ENCODE results near the gene HENMT1. TPM values are rescaled to one million over a fixed set of nuclear protein-coding genes. Genes with fewer than 3 reads are reported as not detected.

The HENMT1 gene
- polyA plus RNA-seq, 2 donors: 1.7 to 2.6 TPM

DNA sequence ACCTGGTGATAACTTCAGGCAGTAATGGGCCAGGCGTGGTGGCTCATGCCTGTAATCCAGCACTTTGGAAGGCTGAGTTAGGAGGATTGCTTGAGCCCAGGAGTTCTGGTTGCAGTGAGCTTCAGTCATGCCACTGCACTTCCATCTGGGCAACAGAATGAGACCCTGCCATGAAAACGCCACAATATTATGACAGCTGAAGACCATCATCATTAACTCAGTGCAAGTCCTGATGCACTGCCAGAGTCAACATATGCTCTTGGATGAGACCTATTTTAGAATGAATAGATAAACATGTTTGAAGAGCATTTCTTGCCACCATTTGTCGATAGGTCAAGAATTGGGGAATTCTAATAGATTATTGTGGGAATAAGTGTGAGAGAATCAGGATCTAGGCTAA lies 26.4 kb downstream of the HENMT1 start:
- Histone ChIP-seq H3K27me3 (ENCODE audit: control insufficient read depth in 1 of 2, insufficient read depth in 2 of 2, low read length in 2 of 2) (no peaks in the 10 kb centered on the region), H3K4me1 (ENCODE audit: control insufficient read depth in 2 of 2, insufficient read depth in 2 of 2, low read length in 1 of 2) (no peaks in the 10 kb centered on the region), H3K27ac (ENCODE audit: low read depth in 2 of 2, low read length in 1 of 2) (no peak overlapping the region), H3K4me3 (ENCODE audit: low read depth in 1 of 2, low read length in 2 of 2) (no peak overlapping the region), H3K36me3 (ENCODE audit: control insufficient read depth in 2 of 2, insufficient read depth in 2 of 2, low read length in 1 of 2) (peaks cover 0 to 3% of the 10 kb centered on the region in 2 donors), H3K9me3 (ENCODE audit: control insufficient read depth in 2 of 2, insufficient read depth in 1 of 2, low read depth in 1 of 2, low read length in 1 of 2) (no peaks in the 10 kb centered on the region)
- 91% methylated on average over 3 of the region's 3 CpGs for WGBS, 2 donors

GRCh38 chr1:108628665-108629064 lies 32.2 kb downstream of the HENMT1 start:
- Histone ChIP-seq H3K27me3 (ENCODE audit: control insufficient read depth in 1 of 2, insufficient read depth in 2 of 2, low read length in 2 of 2) (no peaks in the 10 kb centered on the region), H3K27ac (ENCODE audit: low read depth in 2 of 2, low read length in 1 of 2) (no peak overlapping the region), H3K9me3 (ENCODE audit: control insufficient read depth in 2 of 2, insufficient read depth in 1 of 2, low read depth in 1 of 2, low read length in 1 of 2) (no peaks in the 10 kb centered on the region), H3K4me1 (ENCODE audit: control insufficient read depth in 2 of 2, insufficient read depth in 2 of 2, low read length in 1 of 2) (no peaks in the 10 kb centered on the region), H3K36me3 (ENCODE audit: control insufficient read depth in 2 of 2, insufficient read depth in 2 of 2, low read length in 1 of 2) (peaks cover 0 to 6% of the 10 kb centered on the region in 2 donors), H3K4me3 (ENCODE audit: low read depth in 1 of 2, low read length in 2 of 2) (no peak overlapping the region)
- 96 to 100% methylated on average over 2 of the region's 2 CpGs for WGBS, 2 donors

GRCh38 chr1:108627951-108628350 lies 32.9 kb downstream of the HENMT1 start:
- Histone ChIP-seq H3K36me3 (ENCODE audit: control insufficient read depth in 2 of 2, insufficient read depth in 2 of 2, low read length in 1 of 2) (peaks cover 0 to 6% of the 10 kb centered on the region in 2 donors), H3K4me3 (ENCODE audit: low read depth in 1 of 2, low read length in 2 of 2) (no peak overlapping the region), H3K4me1 (ENCODE audit: control insufficient read depth in 2 of 2, insufficient read depth in 2 of 2, low read length in 1 of 2) (no peaks in the 10 kb centered on the region), H3K27me3 (ENCODE audit: control insufficient read depth in 1 of 2, insufficient read depth in 2 of 2, low read length in 2 of 2) (no peaks in the 10 kb centered on the region), H3K27ac (ENCODE audit: low read depth in 2 of 2, low read length in 1 of 2) (no peak overlapping the region), H3K9me3 (ENCODE audit: control insufficient read depth in 2 of 2, insufficient read depth in 1 of 2, low read depth in 1 of 2, low read length in 1 of 2) (no peaks in the 10 kb centered on the region)
- WGBS, 2 donors: 63 to 75% methylated on average over 3 of the region's 3 CpGs

DNA sequence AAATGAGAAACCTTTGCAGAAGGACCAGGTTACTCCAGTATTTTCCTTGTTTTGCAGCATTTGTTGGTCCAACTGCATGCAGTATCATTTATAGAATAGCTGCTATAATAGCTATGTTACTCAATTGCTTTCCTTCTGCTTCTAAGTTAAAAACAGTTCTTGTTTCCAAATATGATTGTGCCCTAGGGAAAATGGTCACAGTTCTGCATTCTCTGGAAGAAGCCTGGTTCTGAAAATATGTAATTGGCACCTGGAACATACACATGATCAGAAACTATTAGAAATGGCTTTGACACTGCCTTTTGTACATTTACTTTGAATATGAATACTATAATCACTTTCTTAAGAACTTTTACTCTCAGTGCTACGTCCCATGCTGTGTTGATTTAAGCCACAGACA lies 33.6 kb downstream of the HENMT1 start:
- Histone ChIP-seq H3K27ac (ENCODE audit: low read depth in 2 of 2, low read length in 1 of 2) (no peak overlapping the region), H3K9me3 (ENCODE audit: control insufficient read depth in 2 of 2, insufficient read depth in 1 of 2, low read depth in 1 of 2, low read length in 1 of 2) (no peaks in the 10 kb centered on the region), H3K4me1 (ENCODE audit: control insufficient read depth in 2 of 2, insufficient read depth in 2 of 2, low read length in 1 of 2) (no peaks in the 10 kb centered on the region), H3K36me3 (ENCODE audit: control insufficient read depth in 2 of 2, insufficient read depth in 2 of 2, low read length in 1 of 2) (peaks cover 0 to 6% of the 10 kb centered on the region in 2 donors), H3K4me3 (ENCODE audit: low read depth in 1 of 2, low read length in 2 of 2) (no peak overlapping the region), H3K27me3 (ENCODE audit: control insufficient read depth in 1 of 2, insufficient read depth in 2 of 2, low read length in 2 of 2) (no peaks in the 10 kb centered on the region)
- 32 to 66% methylated on average over 1 of the region's 1 CpG for WGBS, 2 donors

DNA sequence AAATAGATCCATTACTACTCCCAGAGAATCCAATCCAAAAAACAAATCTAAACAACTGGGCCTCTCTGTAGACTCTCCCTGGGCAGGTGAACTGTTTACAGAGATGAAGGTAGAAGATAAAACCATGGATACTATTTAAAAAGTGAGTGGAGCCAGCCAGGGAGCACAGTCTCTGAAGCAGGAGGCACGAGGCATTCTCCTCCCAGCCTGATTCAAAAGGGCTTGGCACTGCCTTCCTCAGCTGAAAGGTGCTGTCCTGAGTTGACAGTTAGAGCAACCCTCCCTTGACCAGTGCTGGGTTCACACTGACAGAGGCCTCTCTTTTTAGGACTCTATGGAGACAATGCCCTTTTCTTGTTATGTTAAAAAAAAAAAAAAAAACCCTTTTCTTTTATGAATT lies 36.8 kb downstream of the HENMT1 start:
- WGBS, 2 donors: 73 to 87% methylated on average over 1 of the region's 1 CpG
- no peaks in the 10 kb centered on the region for H3K4me1 ChIP-seq (ENCODE audit: control insufficient read depth in 2 of 2, insufficient read depth in 2 of 2, low read length in 1 of 2)
- H3K27me3 ChIP-seq (ENCODE audit: control insufficient read depth in 1 of 2, insufficient read depth in 2 of 2, low read length in 2 of 2): no peaks in the 10 kb centered on the region
- H3K4me3 ChIP-seq (ENCODE audit: low read depth in 1 of 2, low read length in 2 of 2): no peak overlapping the region
- no peaks in the 10 kb centered on the region for H3K9me3 ChIP-seq (ENCODE audit: control insufficient read depth in 2 of 2, insufficient read depth in 1 of 2, low read depth in 1 of 2, low read length in 1 of 2)
- no peak overlapping the region for H3K27ac ChIP-seq (ENCODE audit: low read depth in 2 of 2, low read length in 1 of 2)
- peaks cover 0 to 3% of the 10 kb centered on the region in 2 donors for H3K36me3 ChIP-seq (ENCODE audit: control insufficient read depth in 2 of 2, insufficient read depth in 2 of 2, low read length in 1 of 2)

GRCh38 chr1:108617724-108618056 lies 43.2 kb downstream of the HENMT1 start:
- H3K4me3 ChIP-seq (ENCODE audit: low read depth in 1 of 2, low read length in 2 of 2): no peak overlapping the region
- H3K36me3 ChIP-seq (ENCODE audit: control insufficient read depth in 2 of 2, insufficient read depth in 2 of 2, low read length in 1 of 2): no peaks in the 10 kb centered on the region
- no peaks in the 10 kb centered on the region for H3K9me3 ChIP-seq (ENCODE audit: control insufficient read depth in 2 of 2, insufficient read depth in 1 of 2, low read depth in 1 of 2, low read length in 1 of 2)

DNA sequence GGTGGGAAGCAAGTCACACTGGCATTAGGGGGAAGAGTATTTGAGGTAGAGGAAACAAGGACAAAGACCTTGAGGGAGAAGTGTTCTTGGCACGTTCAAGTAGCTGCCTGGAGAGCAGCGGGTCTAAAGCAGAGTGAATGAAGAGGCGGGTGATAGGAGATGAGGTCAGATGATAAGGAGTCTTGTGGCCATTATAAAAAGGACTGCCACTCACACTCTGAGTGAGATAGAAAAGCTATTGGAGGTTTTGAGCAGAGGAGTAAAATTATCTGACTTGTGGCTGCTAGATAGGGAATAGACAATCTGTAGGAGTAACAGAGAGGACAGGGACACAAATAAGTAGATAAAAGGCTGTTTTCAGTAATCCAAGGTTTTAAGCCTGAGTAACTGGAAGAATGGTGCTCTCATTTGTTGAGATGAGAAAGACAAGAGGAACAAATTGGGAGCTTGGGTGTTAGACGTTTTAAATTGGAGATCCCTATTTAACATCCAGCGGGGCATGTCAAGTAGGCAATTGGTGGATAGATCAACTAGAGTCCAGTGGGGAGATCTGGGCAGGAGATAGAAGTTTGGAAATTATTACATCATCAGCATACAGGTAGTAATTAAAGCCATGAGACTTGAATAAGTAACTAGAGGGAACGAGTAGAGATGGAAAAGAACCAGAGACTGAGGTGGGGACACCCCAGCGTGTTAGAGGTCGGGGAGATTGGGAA lies 43.7 kb downstream of the HENMT1 start:
- Histone ChIP-seq H3K36me3 (ENCODE audit: control insufficient read depth in 2 of 2, insufficient read depth in 2 of 2, low read length in 1 of 2) (no peaks in the 10 kb centered on the region), H3K4me3 (ENCODE audit: low read depth in 1 of 2, low read length in 2 of 2) (no peak overlapping the region), H3K9me3 (ENCODE audit: control insufficient read depth in 2 of 2, insufficient read depth in 1 of 2, low read depth in 1 of 2, low read length in 1 of 2) (no peaks in the 10 kb centered on the region), H3K4me1 (ENCODE audit: control insufficient read depth in 2 of 2, insufficient read depth in 2 of 2, low read length in 1 of 2) (no peaks in the 10 kb centered on the region), H3K27me3 (ENCODE audit: control insufficient read depth in 1 of 2, insufficient read depth in 2 of 2, low read length in 2 of 2) (no peaks in the 10 kb centered on the region), H3K27ac (ENCODE audit: low read depth in 2 of 2, low read length in 1 of 2) (no peak overlapping the region)
- WGBS, 2 donors: 93% methylated on average over 8 of the region's 8 CpGs

More at GRCh38 chr1:108617724-108618056, 43.2 kb downstream of the HENMT1 start:
- WGBS, 2 donors: 91 to 97% methylated on average over 2 of the region's 2 CpGs
- Histone ChIP-seq H3K27me3 (ENCODE audit: control insufficient read depth in 1 of 2, insufficient read depth in 2 of 2, low read length in 2 of 2) (no peaks in the 10 kb centered on the region), H3K27ac (ENCODE audit: low read depth in 2 of 2, low read length in 1 of 2) (no peak overlapping the region), H3K4me1 (ENCODE audit: control insufficient read depth in 2 of 2, insufficient read depth in 2 of 2, low read length in 1 of 2) (no peaks in the 10 kb centered on the region)

GRCh38 chr1:108615544-108615943 lies 45.3 kb downstream of the HENMT1 start:
- no peaks in the 10 kb centered on the region for H3K9me3 ChIP-seq (ENCODE audit: control insufficient read depth in 2 of 2, insufficient read depth in 1 of 2, low read depth in 1 of 2, low read length in 1 of 2)
- H3K4me1 ChIP-seq (ENCODE audit: control insufficient read depth in 2 of 2, insufficient read depth in 2 of 2, low read length in 1 of 2): no peaks in the 10 kb centered on the region
- no peak overlapping the region for H3K4me3 ChIP-seq (ENCODE audit: low read depth in 1 of 2, low read length in 2 of 2)
- 48 to 52% methylated on average over 2 of the region's 2 CpGs for WGBS, 2 donors
- H3K27ac ChIP-seq (ENCODE audit: low read depth in 2 of 2, low read length in 1 of 2): no peak overlapping the region
- H3K36me3 ChIP-seq (ENCODE audit: control insufficient read depth in 2 of 2, insufficient read depth in 2 of 2, low read length in 1 of 2): no peaks in the 10 kb centered on the region
- no peaks in the 10 kb centered on the region for H3K27me3 ChIP-seq (ENCODE audit: control insufficient read depth in 1 of 2, insufficient read depth in 2 of 2, low read length in 2 of 2)

- Histone ChIP-seq H3K36me3 (ENCODE audit: control insufficient read depth in 2 of 2, insufficient read depth in 2 of 2, low read length in 1 of 2) (no peaks in the 10 kb centered on the region), H3K9me3 (ENCODE audit: control insufficient read depth in 2 of 2, insufficient read depth in 1 of 2, low read depth in 1 of 2, low read length in 1 of 2) (no peaks in the 10 kb centered on the region), H3K27me3 (ENCODE audit: control insufficient read depth in 1 of 2, insufficient read depth in 2 of 2, low read length in 2 of 2) (no peaks in the 10 kb centered on the region), H3K4me1 (ENCODE audit: control insufficient read depth in 2 of 2, insufficient read depth in 2 of 2, low read length in 1 of 2) (no peaks in the 10 kb centered on the region), H3K27ac (ENCODE audit: low read depth in 2 of 2, low read length in 1 of 2) (no peak overlapping the region), H3K4me3 (ENCODE audit: low read depth in 1 of 2, low read length in 2 of 2) (no peak overlapping the region)
- 87 to 90% methylated on average over 5 of the region's 5 CpGs for WGBS, 2 donors
These were observed 48.4 kb downstream of the HENMT1 start for GRCh38 chr1:108612496-108612895.

GRCh38 chr1:108611984-108612383 lies 48.9 kb downstream of the HENMT1 start:
- no peak overlapping the region for H3K27ac ChIP-seq (ENCODE audit: low read depth in 2 of 2, low read length in 1 of 2)
- no peaks in the 10 kb centered on the region for H3K36me3 ChIP-seq (ENCODE audit: control insufficient read depth in 2 of 2, insufficient read depth in 2 of 2, low read length in 1 of 2)
- no peaks in the 10 kb centered on the region for H3K4me1 ChIP-seq (ENCODE audit: control insufficient read depth in 2 of 2, insufficient read depth in 2 of 2, low read length in 1 of 2)
- no peaks in the 10 kb centered on the region for H3K27me3 ChIP-seq (ENCODE audit: control insufficient read depth in 1 of 2, insufficient read depth in 2 of 2, low read length in 2 of 2)
- WGBS, 2 donors: 71 to 74% methylated on average over 4 of the region's 4 CpGs
- H3K9me3 ChIP-seq (ENCODE audit: control insufficient read depth in 2 of 2, insufficient read depth in 1 of 2, low read depth in 1 of 2, low read length in 1 of 2): no peaks in the 10 kb centered on the region
- H3K4me3 ChIP-seq (ENCODE audit: low read depth in 1 of 2, low read length in 2 of 2): no peak overlapping the region

All from esophagus (tissue), 2 donors.